ENCODE results near the gene WDR1.

WDR1 gene

DNA sequence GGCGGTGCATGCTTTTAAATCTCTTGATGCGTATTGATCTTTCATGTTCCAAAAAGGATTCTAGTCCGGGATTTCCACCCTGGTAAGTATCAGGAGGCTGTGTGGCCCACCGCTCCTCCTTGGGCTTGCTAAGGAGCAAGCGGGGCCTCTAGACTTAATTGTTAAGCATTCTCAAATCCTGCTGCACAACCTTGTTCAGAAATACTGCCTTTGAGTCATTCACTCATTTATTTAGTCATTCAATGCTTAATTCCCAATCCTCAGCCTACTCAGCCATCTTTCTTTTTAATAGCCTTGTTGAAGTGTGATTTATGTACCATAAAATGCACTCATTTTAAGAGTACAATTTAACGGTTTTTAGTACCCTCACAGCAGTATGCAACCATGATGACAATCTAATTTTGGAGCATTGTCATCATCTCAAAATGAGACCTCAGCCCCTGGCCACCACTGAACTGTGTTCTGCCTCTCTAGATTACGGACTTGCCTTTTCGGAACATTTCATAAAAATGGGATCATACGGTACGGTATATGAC, 79.7 kb downstream of the WDR1 start:
- Mint-ChIP-seq H3K27me3 (peaks cover 1% of the 10 kb centered on the region), H3K36me3 (ENCODE audit: low read depth) (no peaks in the 10 kb centered on the region), H3K4me1 (ENCODE audit: low read depth) (peaks cover 38% of the 10 kb centered on the region), H3K4me3 (no peak overlapping the region), H3K9me3 (no peaks in the 10 kb centered on the region), H3K27ac (no peak overlapping the region)
- intact Hi-C loops (cut with micrococcal nuclease), result no loop called here

DNA sequence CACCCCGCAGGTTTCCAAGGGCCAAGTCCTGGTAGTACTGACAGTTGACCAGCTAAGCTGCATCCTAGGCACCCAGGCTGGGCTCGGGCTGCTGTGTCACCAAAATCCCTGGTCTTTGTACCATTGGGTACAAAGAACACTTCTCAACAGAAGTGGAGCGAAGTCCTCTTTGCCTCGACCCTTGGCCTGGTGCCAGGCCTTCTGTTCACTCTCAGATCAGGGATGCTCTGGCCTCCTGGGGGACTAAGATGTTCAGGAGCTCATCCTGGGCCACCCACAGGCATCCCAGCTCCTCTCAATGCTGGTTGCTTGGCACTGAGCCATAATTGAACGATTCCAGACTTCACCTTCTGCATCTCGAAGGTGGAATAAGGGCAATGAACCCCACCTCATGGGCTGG, 81.5 kb downstream of the WDR1 start:
- Mint-ChIP-seq H3K4me3 (no peak overlapping the region), H3K27me3 (peaks cover 1% of the 10 kb centered on the region), H3K9me3 (no peaks in the 10 kb centered on the region), H3K4me1 (ENCODE audit: low read depth) (peaks cover 35% of the 10 kb centered on the region), H3K27ac (peak overlapping the region; percentile 30), H3K36me3 (ENCODE audit: low read depth) (no peaks in the 10 kb centered on the region)
- intact Hi-C loops (cut with micrococcal nuclease), result no loop called here

DNA sequence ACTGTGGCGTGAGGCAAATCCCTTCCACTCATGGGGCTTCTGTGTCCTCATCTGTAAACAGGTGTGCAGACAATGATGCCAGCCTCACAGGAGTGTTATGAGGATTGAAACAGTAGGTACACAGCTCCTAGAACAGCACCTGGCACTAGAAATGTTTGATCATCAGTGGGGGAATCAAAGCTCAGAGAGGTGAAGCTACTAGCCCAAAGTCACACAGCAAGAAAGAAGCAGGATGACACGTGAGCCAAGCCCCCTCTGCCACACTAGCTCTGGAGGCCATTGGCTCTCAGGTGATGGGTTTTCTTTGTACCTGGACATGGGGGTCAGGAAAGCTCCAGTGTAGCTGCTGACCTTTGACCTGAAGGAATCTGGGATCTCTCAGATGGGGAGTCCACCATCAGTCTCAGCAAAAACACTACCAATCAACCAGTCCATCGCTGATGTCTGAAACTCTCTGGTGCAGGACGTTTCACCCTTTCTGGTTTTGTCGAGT, 81.9 kb downstream of the WDR1 start:
- intact Hi-C loops (cut with micrococcal nuclease), result no loop called here
- H3K27ac Mint-ChIP-seq, result peak overlapping the region; percentile 30
- H3K4me3 Mint-ChIP-seq, result no peak overlapping the region
- H3K4me1 Mint-ChIP-seq (ENCODE audit: low read depth), result peaks cover 35% of the 10 kb centered on the region
- no peaks in the 10 kb centered on the region for H3K9me3 Mint-ChIP-seq
- no peaks in the 10 kb centered on the region for H3K36me3 Mint-ChIP-seq (ENCODE audit: low read depth)
- H3K27me3 Mint-ChIP-seq, result peaks cover 1% of the 10 kb centered on the region

DNA sequence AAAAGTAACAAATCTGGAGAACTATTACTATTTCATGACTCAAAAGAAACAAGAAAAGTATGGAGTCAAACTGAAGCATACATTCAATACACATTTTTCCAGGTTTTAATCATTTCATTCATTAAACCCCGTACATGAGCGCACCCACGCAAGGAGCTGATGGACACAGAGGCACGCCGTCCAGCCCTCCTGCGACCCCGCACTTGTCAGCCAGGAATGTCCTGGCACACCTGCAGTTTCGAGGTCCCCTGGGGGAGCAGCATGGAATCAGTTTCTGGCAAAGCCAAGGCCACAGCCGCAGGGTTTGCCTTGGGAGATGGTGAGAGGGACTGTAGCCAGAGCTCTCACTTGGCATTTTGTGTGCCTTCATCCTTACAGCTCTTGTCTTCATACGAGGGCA, 82.5 kb downstream of the WDR1 start:
- no peaks in the 10 kb centered on the region for H3K9me3 Mint-ChIP-seq
- no peaks in the 10 kb centered on the region for H3K36me3 Mint-ChIP-seq (ENCODE audit: low read depth)
- peak overlapping the region; percentile 75 for H3K27ac Mint-ChIP-seq
- intact Hi-C loops (cut with micrococcal nuclease), result no loop called here
- peaks cover 35% of the 10 kb centered on the region for H3K4me1 Mint-ChIP-seq (ENCODE audit: low read depth)
- no peaks in the 10 kb centered on the region for H3K27me3 Mint-ChIP-seq
- H3K4me3 Mint-ChIP-seq, result no peak overlapping the region

DNA sequence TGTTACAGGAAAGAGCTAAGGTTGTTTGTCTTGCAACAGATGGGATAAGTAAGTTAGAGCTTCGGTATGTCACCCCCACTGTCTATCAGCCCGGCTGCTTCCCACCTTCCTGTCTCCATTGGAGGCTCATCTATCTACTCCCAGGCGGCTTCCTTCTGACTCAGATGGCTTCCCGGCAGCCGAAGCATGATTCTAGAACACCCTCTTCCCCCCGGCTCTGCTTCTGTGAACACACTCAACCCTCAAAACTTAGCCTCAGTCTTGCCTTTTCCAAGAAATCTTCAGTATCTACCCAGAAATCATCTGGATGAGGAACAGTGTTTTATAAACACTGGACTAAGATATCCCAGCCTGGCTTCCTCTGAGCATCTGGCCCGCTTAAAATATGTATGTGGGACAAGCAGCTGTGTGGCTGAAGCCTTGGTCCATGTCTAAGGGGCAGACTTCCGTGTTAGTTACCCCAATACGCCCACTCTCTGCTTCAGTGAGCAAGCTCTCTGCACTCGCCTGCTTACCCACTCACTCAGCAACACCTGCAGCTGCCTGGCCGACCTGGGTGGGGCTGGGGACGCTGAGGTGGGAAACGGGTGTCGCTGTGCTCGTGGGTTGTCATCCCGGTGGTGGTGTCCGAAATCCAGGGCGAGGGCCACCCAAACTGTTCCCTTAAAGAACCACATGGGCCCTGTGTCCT, 83.3 kb downstream of the WDR1 start:
- peak overlapping the region; percentile 48 for H3K4me3 Mint-ChIP-seq
- H3K4me1 Mint-ChIP-seq (ENCODE audit: low read depth), result peaks cover 41% of the 10 kb centered on the region
- H3K27me3 Mint-ChIP-seq, result peaks cover 3% of the 10 kb centered on the region
- intact Hi-C loops (cut with micrococcal nuclease), result no loop called here
- peak overlapping the region; percentile 75 for H3K27ac Mint-ChIP-seq
- H3K9me3 Mint-ChIP-seq, result no peaks in the 10 kb centered on the region
- H3K36me3 Mint-ChIP-seq (ENCODE audit: low read depth), result no peaks in the 10 kb centered on the region

DNA sequence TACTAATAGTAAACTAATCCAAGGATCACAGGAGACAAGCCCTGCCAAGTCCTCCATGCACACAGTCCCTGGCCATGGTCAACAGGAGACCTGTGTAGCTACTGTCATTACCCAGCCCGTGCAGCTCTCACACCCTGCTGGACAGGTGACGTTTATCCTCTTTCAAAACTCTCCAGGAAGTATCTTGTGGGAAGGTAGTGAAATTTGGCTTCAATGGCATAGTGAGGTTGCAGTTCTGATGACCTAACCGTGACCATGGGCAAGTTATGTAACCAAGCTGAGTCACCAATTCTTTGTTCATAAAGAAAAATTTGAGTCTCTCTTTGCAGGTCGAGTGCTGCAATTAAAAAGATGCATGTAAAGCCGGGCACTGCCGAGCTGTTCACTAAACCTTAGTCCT, 84.0 kb downstream of the WDR1 start:
- Mint-ChIP-seq H3K27ac (peak overlapping the region; percentile 75), H3K27me3 (peaks cover 3% of the 10 kb centered on the region), H3K4me1 (ENCODE audit: low read depth) (peaks cover 41% of the 10 kb centered on the region), H3K36me3 (ENCODE audit: low read depth) (no peaks in the 10 kb centered on the region), H3K4me3 (peak overlapping the region; percentile 48), H3K9me3 (no peaks in the 10 kb centered on the region)
- intact Hi-C loops (cut with micrococcal nuclease), result no loop called here

DNA sequence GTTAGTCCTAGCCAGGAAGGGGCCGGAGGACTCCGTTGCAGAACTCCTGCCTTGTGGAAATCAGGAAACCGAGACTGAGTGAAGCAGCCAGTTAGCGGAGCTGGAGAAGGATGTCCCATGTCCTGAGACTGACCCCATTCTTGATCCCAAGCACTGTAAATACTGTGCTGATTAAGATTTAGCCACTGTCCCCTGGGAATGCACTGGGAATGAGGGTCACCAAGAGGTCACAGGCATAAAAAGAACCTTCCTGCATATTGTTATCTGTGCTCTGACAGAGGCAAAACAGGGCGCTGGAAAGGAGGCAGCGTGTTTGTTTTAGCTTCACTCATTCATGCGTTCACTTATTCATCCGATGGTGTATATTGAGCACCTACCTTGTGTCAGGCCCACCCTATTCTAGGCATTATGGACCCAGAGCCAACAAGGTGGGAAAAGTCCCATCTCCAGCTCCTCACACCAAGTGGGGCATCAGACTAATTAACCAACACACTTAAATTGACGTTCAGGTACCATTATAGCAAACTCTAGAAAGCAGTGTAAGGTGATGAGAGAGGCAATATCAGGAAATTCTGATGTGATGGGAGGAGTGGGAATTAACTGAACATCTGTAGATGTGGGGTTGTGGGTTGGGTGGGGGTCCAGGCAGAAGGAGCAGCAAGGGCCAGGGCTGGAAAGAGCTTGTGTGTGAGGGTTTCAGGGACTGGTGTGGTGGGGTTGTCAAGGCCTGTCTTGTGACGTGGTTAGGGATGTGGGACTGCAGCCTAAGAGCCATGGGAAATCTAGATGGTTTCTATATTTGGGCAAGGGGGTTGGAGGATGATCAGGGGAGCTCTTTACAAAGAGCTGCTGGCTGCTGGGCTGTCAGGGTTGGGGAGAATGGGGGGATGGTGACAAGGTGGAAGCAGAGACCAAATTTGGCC, 84.7 kb downstream of the WDR1 start:
- H3K4me3 Mint-ChIP-seq, result no peak overlapping the region
- intact Hi-C loops (cut with micrococcal nuclease), result no loop called here

DNA sequence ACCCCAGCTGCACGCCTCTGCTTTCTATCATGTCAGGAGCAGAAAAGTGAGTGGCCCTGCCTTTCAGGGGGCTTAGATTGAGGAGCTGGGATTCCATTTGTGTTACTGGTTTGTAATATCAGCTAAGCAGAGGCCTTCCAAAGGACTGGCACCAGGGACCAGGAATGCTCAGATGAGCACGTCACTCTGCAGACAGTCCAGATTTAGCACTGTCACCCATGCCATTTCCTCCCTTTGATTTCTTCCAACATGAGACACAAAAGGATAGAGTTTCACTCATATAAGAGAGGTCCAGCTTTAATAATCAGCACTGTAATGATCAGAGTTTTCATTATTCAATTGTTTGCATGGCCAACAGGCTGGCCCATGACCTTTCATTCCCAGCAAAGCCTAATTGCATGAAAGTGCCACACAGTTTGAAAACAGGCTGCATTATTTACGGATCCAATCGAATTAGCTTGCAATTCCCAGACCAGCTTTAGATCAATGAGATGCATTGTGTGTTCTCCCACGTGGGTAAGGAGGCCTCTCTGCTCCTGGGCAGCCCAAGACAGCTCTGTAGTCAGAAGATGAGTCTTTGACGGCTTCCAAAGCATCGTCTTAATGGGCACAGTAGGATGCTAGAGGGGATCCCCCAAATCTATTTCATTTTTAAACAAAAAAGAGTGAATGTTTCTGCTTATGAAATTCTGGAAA, 85.5 kb downstream of the WDR1 start:
- Mint-ChIP-seq H3K4me1 (ENCODE audit: low read depth) (peaks cover 35% of the 10 kb centered on the region), H3K36me3 (ENCODE audit: low read depth) (no peaks in the 10 kb centered on the region), H3K27me3 (peaks cover 3% of the 10 kb centered on the region), H3K27ac (no peak overlapping the region), H3K4me3 (no peak overlapping the region), H3K9me3 (no peaks in the 10 kb centered on the region)
- intact Hi-C loops (cut with micrococcal nuclease), result no loop called here

More for the DNA sequence above, 84.7 kb downstream of the WDR1 start:
- H3K27me3 Mint-ChIP-seq, result peaks cover 3% of the 10 kb centered on the region
- H3K36me3 Mint-ChIP-seq (ENCODE audit: low read depth), result no peaks in the 10 kb centered on the region
- no peaks in the 10 kb centered on the region for H3K9me3 Mint-ChIP-seq
- peak overlapping the region; percentile 75 for H3K27ac Mint-ChIP-seq
- peaks cover 35% of the 10 kb centered on the region for H3K4me1 Mint-ChIP-seq (ENCODE audit: low read depth)

DNA sequence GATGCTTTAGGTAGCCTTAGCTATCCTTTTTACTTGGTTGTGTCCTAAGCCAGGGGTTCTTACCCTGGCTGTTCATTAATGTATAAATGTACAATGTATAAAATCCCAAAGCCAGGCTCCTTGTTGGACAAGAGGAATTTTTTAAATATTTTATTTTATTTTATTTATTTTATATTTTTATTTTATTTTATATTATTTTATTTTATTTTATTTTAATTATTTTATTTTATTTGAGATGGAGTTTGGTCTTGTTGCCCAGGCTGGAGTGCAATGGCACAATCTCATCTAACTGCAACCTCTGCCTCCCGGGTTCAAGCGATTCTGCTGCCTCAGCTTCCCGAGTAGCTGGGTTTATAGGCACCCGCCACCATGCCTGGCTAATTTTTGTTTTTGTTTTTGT, 87.2 kb downstream of the WDR1 start:
- H3K4me3 Mint-ChIP-seq, result no peak overlapping the region
- no peak overlapping the region for H3K27ac Mint-ChIP-seq
- intact Hi-C loops (cut with micrococcal nuclease), result no loop called here
- H3K27me3 Mint-ChIP-seq, result peaks cover 3% of the 10 kb centered on the region
- no peaks in the 10 kb centered on the region for H3K9me3 Mint-ChIP-seq
- H3K4me1 Mint-ChIP-seq (ENCODE audit: low read depth), result peaks cover 47% of the 10 kb centered on the region
- no peaks in the 10 kb centered on the region for H3K36me3 Mint-ChIP-seq (ENCODE audit: low read depth)

DNA sequence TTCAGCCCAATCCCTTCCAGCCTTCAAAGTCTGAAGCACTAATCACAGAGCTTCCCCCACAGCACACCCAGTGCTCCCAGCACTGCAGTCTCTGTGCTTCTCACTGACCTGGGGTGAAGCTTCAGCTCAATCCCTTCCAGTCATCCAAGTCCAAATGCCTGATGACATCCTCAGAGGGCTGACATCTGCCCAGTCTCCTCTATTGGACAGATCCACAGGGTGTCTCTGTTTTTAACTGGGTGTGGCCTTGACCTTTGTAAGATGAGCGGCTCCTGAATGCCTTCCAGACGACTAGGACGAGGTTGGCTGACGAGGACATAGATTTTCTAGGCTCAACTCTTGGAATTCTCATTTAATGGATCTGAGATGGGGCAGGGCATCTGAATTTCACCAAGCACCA, 87.7 kb downstream of the WDR1 start:
- peak overlapping the region; percentile 52 for H3K27ac Mint-ChIP-seq
- no peak overlapping the region for H3K4me3 Mint-ChIP-seq
- H3K27me3 Mint-ChIP-seq, result peaks cover 3% of the 10 kb centered on the region

DNA sequence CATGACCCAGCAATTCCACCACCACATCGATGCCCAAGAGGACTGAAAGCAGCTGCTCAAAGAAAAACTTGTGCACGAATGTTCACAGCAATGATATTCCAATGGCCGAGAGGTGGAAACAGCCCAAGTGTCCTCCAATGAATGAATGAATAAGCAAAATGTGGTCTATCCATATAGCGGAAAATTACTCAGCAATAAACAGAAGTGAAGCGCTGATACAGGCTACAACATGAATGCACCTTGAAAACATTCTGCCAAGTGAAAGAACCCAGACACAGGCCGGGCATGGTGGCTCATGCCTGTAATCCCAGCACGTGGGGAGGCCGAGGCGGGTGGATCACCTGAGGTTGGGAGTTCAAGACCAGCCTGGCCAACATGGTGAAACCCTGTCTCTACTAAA, 90.1 kb downstream of the WDR1 start:
- peaks cover 3% of the 10 kb centered on the region for H3K27me3 Mint-ChIP-seq
- no peaks in the 10 kb centered on the region for H3K9me3 Mint-ChIP-seq
- no peak overlapping the region for H3K4me3 Mint-ChIP-seq
- intact Hi-C loops (cut with micrococcal nuclease), result no loop called here
- no peak overlapping the region for H3K27ac Mint-ChIP-seq
- no peaks in the 10 kb centered on the region for H3K36me3 Mint-ChIP-seq (ENCODE audit: low read depth)
- H3K4me1 Mint-ChIP-seq (ENCODE audit: low read depth), result peaks cover 49% of the 10 kb centered on the region

More for the DNA sequence above, 87.7 kb downstream of the WDR1 start:
- Mint-ChIP-seq H3K4me1 (ENCODE audit: low read depth) (peaks cover 47% of the 10 kb centered on the region), H3K36me3 (ENCODE audit: low read depth) (no peaks in the 10 kb centered on the region), H3K9me3 (no peaks in the 10 kb centered on the region)
- intact Hi-C loops (cut with micrococcal nuclease), result no loop called here

DNA sequence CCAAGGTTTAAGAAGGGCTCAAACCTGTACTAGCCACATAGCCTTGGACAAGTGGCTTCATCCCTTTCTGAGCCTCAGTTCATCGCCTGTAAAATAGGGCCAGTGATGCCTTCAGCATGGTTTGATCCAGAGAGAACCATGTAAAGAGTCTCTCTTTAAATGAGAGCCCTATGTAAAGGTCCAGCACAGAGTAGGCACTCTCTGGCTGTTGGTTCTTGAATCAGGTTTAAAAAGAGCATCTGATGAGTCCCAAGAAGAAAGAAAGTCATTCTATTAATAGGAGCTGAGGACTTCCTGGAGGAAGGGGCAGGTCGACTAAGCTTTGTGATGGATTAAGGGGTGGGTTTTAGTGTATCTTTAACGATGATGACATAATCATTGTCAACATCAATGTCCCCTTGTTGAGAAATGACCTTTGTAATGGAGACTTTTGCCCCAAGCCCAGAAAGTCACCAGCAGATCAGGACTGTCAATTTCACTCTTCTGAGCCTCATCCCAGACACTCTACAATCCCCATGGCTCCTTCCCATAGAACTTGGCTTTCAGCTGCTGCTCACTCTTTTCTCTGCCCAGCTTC, 91.3 kb downstream of the WDR1 start:
- Mint-ChIP-seq H3K4me3 (no peak overlapping the region), H3K36me3 (ENCODE audit: low read depth) (no peaks in the 10 kb centered on the region), H3K27me3 (peaks cover 3% of the 10 kb centered on the region), H3K27ac (peak overlapping the region; percentile 96), H3K4me1 (ENCODE audit: low read depth) (peaks cover 60% of the 10 kb centered on the region), H3K9me3 (no peaks in the 10 kb centered on the region)
- intact Hi-C loops (cut with micrococcal nuclease), result loop anchor here (2.0 kb wide), 1 partner anchor 19 kb away; no protein-coding TSS in a partner anchor
